SK-MEL-5 (cell line): Measurements from ENCODE around the gene ARSI. TPM values are rescaled to one million over a fixed set of nuclear protein-coding genes. Genes with fewer than 3 reads are reported as not detected.

Experiments used
- DNase-seq: peaks from one replicate; pipeline ENCODE4 v3.0.0-alpha.2; 2016; ENCODE audit warnings: low read depth, low spot score
- in situ Hi-C: cut with HindIII; loops from 2 replicates; pipeline ENCODE4 v1.10.0; 2016; ENCODE audit warnings: low sequenced_read_pairs, high pct_unique_total_duplicates, low pct_unique_long_range_greater_than_20kb
- total RNA-seq: library from RNA; depleted of rRNA; stranded (reverse); fragments of >200 nt; shearing (Covaris generic); gene quantifications from 2 replicates; pipeline ENCODE4 v1.2.3, GENCODE V29; 2014

The ARSI gene
- total RNA-seq, 1 experiment from 2014 or later: not detected

GRCh38 chr5:150313921-150314716, 11.4 kb upstream of the ARSI start:
- in situ Hi-C loops: no loop called here
- no peak for DNase-seq

- in situ Hi-C loops: no loop called here
- no peak for DNase-seq
Measured at GRCh38 chr5:150313501-150313900, 10.8 kb upstream of the ARSI start.

GRCh38 chr5:150312518-150312917, 9.8 kb upstream of the ARSI start:
- in situ Hi-C loops: no loop called here

GRCh38 chr5:150311015-150311692, 8.4 kb upstream of the ARSI start:
- in situ Hi-C loops: no loop called here
- DNase-seq: no peak

More at GRCh38 chr5:150312518-150312917, 9.8 kb upstream of the ARSI start:
- no peak for DNase-seq

- no peak for DNase-seq
- in situ Hi-C loops: no loop called here
Measured at GRCh38 chr5:150310246-150310645, 7.5 kb upstream of the ARSI start.

- DNase-seq: no peak
- in situ Hi-C loops: no loop called here
Measured at GRCh38 chr5:150309886-150310239, 7.2 kb upstream of the ARSI start.

GRCh38 chr5:150309101-150309885, 6.6 kb upstream of the ARSI start:
- in situ Hi-C loops: no loop called here
- no peak for DNase-seq

- in situ Hi-C loops: no loop called here
Measured at GRCh38 chr5:150307617-150308426, 5.1 kb upstream of the ARSI start.

GRCh38 chr5:150306775-150307174, 4.1 kb upstream of the ARSI start:
- in situ Hi-C loops: no loop called here
- DNase-seq: no peak

More at GRCh38 chr5:150307617-150308426, 5.1 kb upstream of the ARSI start:
- peak; percentile 88 for DNase-seq

GRCh38 chr5:150305557-150305956, 2.9 kb upstream of the ARSI start:
- in situ Hi-C loops: no loop called here
- DNase-seq: no peak

- in situ Hi-C loops: no loop called here
- DNase-seq: no peak
Measured at GRCh38 chr5:150305095-150305494, 2.4 kb upstream of the ARSI start.

GRCh38 chr5:150304481-150305081, 1.9 kb upstream of the ARSI start:
- in situ Hi-C loops: no loop called here
- DNase-seq: no peak

GRCh38 chr5:150303660-150304386, 1.1 kb upstream of the ARSI start:
- in situ Hi-C loops: no loop called here
- DNase-seq: no peak

GRCh38 chr5:150303070-150303615, 438 bp upstream of the ARSI start:
- no peak for DNase-seq
- in situ Hi-C loops: no loop called here

GRCh38 chr5:150301901-150302300, 804 bp downstream of the ARSI start:
- DNase-seq: no peak
- in situ Hi-C loops: no loop called here

GRCh38 chr5:150301170-150301505, 1.6 kb downstream of the ARSI start:
- DNase-seq: no peak
- in situ Hi-C loops: no loop called here
